GM19328 (cell line): ENCODE data around the gene EMC1.
A peak's percentile ranks its signal among the peaks of the same experiment; 100 is the strongest.
"Not testable (repeated sequence)": the region's sequence is repeated elsewhere in the genome, so short reads cannot be mapped to it uniquely, and the experiment has no call there.

Experiments used
- ATAC-seq: cut with Tn5 transposase; IDR thresholded peaks from one replicate; pipeline ENCODE4 v1.9.1; 2021; ENCODE audit warnings: mild to moderate bottlenecking, moderate library complexity; ENCODE audit not compliant: unreplicated experiment

The EMC1 gene

GRCh38 chr1:19251305-19252196, at the start of gene EMC1, which contains the start of gene MRTO4:
Gene EMC1 (minus strand): TSS chr1:19251524. CDS start chr1:19251509, 15 bp downstream.
Gene MRTO4 (plus strand): TSS chr1:19251805. CDS start chr1:19251836, 31 bp downstream.
- peak; percentile 83 for ATAC-seq

GRCh38 chr1:19300211-19300610, 48.9 kb upstream of the EMC1 start:
- no peak for ATAC-seq

- no peak for ATAC-seq
Measured at GRCh38 chr1:19294638-19295037, 43.3 kb upstream of the EMC1 start.

GRCh38 chr1:19289244-19289643, 37.9 kb upstream of the EMC1 start:
- no peak for ATAC-seq

- ATAC-seq = not testable (repeated sequence)
Measured at GRCh38 chr1:19288324-19289241, 37.3 kb upstream of the EMC1 start, which contains the start of gene AKR7A3. Gene AKR7A3 (minus strand): TSS chr1:19288770. CDS start chr1:19288709, 61 bp downstream.

- no peak for ATAC-seq
Measured at GRCh38 chr1:19287436-19288185, 36.3 kb upstream of the EMC1 start.

- not testable (repeated sequence) for ATAC-seq
Measured at GRCh38 chr1:19285807-19286206, 34.5 kb upstream of the EMC1 start.

- ATAC-seq = not testable (repeated sequence)
Measured at GRCh38 chr1:19285366-19285765, 34.0 kb upstream of the EMC1 start.

- ATAC-seq = no peak
Measured at GRCh38 chr1:19284881-19285280, 33.6 kb upstream of the EMC1 start.

- ATAC-seq = no peak
Measured at GRCh38 chr1:19283891-19284290, 32.6 kb upstream of the EMC1 start.

- no peak for ATAC-seq
Measured at GRCh38 chr1:19274636-19275035, 23.3 kb upstream of the EMC1 start.

GRCh38 chr1:19273844-19274531, 22.7 kb upstream of the EMC1 start:
- not testable (repeated sequence) for ATAC-seq

GRCh38 chr1:19273106-19273843, 22.0 kb upstream of the EMC1 start:
- ATAC-seq = no peak

GRCh38 chr1:19272064-19272463, 20.7 kb upstream of the EMC1 start:
- no peak for ATAC-seq

- ATAC-seq = not testable (repeated sequence)
Measured at GRCh38 chr1:19270343-19270730, 19.0 kb upstream of the EMC1 start.

GRCh38 chr1:19269427-19270342, 18.4 kb upstream of the EMC1 start:
- ATAC-seq = not testable (repeated sequence)

- no peak for ATAC-seq
Measured at GRCh38 chr1:19268445-19268844, 17.1 kb upstream of the EMC1 start.

- no peak for ATAC-seq
Measured at GRCh38 chr1:19262744-19263143, 11.4 kb upstream of the EMC1 start.
